Activated T-cell treated with anti-CD3 and anti-CD28 coated beads, Interleukin-2, amount 50 U/mL, for 1 hour (primary cell): ENCODE measurements around the gene SLC20A1.

Source experiments
- DNase-seq: peaks from one replicate; pipeline ENCODE4 v3.0.0-alpha.2; 2020

SLC20A1 gene

DNA sequence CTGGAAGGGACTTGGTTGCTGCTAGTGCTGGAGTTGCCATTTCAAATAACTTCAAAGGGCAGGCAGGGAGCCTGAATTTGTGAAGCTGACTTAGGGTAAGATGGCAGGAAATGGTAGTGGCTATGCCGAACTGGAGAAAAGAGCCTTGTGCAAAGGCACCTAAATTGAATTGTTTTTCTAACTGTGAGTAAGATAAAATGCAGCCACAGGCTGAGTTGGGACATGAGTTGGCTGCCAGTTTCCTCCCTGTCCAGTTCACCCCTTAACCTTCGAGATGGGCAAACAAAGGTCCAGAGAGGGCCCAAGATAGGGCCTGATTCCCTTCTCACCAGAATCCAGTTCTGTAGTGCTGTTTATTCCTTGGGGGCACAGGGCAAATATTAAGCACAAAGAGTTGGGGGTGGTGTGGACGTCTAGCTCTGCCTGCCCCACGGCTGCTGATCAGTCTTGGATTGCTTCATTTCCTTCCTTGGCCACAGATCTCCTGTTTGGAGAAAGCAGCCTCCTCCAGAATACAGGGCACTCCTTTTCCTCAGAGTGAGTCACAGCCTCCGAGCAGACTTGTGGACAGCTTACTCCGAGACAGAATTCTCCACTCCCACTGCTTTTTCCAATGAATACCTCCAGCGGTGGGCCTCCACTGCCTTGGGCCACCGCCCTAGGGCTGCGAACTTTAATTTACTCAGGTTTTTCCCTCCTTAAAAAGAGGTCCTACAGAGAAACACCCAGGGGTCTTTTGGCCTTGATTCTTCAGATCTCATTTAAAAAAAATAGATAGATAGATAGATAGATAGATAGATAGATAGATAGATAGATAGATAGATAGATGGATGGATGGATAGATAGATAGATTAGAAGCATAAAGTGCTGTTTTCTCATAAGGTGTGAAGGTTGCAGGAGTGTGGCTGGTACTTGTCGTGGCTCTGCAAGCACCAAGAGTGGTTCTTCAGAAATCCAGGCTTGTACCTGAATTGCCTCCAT, 18.4 kb upstream of the SLC20A1 start:
- no peak for DNase-seq

DNA sequence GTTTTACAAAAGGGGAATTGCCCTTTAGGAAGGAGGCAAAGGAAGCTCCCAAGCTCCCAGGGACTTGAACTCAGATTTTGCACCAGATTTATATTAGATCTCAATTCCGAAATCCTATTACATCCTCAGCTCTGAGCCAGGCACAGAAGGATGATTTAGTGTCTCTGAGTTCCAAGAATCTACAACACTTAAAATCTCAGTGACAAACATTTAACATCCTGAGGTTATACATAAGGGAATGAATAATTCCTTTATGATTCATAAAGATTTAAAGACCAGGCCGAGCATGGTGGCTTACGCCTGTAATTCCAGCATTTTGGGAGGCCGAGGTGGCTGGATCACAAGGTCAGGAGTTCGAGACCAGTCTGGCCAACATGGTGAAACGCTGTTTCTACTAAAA, 16.5 kb upstream of the SLC20A1 start:
- DNase-seq: no peak

DNA sequence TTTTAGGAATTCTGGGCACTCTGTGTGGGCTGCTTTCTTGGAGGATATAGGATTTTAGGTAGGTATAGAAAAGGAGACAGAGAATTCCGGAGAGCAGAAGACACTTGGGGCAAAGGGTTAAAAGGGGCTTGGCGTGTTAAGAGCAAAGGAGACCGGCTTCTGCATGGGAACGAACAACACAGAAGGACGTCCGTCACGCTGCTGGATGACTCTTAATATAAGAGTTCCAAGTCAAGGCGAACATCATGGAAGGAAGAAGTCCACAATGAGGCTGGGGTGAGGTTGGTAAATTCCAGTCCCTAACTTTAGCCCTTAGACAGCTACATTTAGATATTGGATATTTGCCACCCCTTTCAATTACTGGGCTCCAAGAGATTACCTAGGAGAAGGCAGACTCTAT, 15.9 kb upstream of the SLC20A1 start:
- no peak for DNase-seq

DNA sequence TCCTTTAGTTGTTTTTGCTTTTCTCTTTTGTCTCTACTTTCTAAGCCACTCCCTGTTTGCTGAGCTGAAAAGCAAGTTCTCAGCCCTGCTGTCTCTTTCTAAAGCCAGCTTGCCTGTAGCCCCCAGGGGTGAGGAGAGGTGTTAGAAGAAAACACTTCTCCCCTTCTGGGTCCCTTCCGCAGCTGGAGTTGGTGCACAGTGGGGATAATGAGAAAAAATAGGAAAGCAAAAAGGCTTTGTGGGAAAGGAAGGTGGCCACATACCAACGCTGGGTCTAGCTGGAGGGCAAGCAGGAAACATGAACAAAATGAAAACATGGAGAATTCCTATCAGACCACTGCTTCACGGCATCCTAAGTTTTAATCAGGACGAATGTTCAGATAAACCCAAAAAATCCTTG, 15.5 kb upstream of the SLC20A1 start:
- no peak for DNase-seq

DNA sequence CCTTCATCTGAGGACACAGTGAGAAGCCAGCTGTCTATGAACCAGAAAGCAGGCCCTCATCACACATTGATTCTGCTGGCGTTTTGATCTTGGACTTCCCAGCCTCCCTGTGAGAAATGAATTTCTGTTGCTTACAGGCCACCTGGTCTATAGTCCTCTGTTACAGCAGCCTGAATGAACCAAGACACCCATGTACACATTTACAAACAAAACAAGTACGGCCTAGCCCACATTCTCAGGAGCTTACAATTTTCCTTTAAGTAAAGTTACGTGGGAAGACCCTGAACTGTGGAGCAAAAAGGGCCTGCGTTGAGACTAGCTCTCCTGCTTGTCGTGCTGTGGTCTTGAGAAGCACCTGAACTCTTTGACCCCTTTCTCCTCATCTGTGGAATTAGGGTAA, 12.0 kb upstream of the SLC20A1 start:
- no peak for DNase-seq

DNA sequence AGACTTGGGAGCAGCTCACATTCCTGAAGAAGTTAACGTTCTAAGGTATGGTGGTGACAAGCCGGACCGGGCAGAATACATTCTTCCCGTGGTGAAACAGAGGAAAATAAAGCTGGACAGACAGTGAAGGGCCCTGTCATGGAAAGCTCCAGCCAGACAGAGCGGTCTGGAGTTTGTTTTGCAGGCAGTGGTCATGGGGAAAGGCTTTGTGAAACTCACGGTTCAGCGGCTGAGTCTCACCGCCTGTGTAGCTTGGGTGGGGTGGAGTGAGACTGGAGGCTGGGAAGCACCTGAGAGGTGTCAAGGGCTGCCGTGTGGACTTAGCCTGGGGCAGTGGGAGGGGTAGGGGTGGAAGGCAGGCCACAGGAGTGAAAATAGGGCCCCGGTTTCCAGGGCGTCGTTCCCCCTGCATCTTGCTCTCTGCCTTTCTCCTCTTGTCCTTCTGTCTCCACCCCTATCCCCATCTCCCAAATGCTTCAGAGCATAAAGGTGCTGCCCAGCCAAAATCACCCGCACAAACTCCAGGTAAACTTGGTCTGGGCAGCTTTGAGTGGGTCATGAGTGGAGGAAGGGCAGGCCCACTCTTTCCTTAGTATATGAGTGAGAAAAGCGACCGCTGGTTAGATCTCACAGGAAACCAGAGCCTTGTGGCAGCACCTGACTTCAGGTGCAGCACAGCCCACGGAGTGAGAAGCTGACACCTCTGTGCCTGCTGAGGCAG, 11.4 kb upstream of the SLC20A1 start:
- DNase-seq: no peak

DNA sequence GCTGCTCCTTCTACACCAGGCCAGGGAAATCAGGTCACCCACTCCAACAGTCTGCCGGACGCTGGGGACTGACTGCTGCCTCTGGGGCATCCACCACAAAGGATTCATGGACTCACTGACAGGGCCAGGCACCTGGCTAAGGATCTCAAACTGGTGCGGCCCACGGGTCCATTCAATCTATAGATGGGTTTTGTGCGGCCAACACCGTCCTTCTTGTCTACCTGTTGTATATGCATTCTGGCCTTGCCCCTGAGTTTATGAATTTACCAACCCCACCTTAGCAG, 10.9 kb upstream of the SLC20A1 start:
- peak; percentile 38 for DNase-seq

DNA sequence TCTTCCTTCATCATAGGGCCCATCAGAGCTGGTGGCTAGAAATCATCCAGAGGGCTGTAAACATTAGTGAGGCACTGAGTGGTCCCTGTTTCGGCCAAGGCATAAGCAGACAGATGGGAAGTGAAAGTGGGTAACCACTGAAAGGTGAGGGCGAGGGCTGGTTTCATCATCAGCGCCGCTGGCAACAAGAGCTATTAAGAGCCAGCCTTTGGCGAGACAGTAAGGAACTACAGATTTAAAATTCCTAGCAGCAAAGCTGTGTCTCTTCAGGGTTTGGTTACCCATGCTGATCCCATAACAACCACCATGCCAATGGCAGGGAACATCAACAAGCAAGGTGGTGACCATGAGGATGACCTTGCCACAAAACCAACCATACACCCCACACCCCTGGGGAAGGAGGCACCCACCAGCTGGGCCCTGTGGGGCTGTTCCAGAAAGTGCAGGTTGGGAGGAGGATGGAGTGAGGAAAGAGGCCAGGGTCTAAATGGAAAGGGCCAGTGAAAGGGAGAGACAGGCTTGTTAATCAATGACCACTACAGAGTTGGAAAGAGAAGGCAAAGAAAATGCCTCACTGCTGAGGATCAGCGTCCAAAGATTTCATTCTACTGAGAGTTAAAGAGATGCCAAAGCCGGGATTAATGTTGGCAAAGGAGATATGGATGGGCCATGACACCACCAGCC, 9.0 kb upstream of the SLC20A1 start:
- no peak for DNase-seq

DNA sequence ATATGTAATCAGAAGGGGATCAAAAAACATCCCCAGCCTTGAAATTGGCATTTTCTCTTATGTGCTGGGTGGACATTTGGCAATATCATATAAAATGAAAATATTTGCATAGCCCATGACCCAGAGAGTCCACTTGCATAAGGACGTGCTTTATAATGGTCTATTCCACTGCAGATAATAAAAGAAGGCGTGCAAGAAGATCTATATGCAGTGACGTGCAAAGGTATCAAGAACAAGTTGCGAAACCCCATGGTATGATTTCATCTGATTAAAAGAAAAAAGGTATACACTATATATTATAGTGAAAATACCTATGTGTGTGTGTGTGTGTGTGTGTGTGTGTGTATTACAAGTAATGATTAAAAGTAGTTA, 8.5 kb upstream of the SLC20A1 start:
- no peak for DNase-seq

DNA sequence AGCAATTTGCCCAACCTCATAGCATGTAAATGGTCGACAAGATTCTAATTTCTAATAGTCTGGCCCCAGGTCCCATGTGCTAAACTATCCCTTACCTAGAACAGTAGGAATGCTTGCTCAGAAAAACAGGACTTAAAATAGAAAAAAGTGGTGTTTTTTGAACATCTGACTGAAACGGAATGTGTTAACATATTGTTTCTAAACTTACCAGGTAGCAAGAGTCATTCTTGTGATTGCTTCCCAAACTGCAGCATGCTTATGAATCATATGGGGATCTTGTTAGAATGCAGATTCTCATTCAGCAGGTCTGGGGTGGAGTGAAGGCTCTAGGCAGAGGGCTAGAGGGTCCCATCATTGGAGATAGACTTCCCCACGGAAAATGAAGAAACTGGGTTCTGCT, 5.8 kb upstream of the SLC20A1 start:
- no peak for DNase-seq

DNA sequence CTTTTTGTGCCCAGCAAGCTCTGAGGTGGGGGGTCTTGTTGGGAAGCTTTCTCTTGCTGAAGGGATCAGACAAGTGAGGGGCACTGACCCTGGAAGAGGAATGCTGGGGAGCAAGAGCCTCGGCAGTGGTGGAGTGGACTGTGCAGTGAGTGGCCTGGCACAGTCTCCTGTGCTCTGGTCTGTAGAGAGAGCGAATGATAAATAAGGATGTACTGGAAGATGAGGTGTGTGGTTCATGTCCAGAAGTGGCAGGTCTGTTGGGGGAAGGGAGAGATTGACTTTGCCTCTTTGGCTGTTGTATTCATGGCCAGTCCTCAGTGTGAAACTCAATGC, 5.3 kb upstream of the SLC20A1 start:
- no peak for DNase-seq

DNA sequence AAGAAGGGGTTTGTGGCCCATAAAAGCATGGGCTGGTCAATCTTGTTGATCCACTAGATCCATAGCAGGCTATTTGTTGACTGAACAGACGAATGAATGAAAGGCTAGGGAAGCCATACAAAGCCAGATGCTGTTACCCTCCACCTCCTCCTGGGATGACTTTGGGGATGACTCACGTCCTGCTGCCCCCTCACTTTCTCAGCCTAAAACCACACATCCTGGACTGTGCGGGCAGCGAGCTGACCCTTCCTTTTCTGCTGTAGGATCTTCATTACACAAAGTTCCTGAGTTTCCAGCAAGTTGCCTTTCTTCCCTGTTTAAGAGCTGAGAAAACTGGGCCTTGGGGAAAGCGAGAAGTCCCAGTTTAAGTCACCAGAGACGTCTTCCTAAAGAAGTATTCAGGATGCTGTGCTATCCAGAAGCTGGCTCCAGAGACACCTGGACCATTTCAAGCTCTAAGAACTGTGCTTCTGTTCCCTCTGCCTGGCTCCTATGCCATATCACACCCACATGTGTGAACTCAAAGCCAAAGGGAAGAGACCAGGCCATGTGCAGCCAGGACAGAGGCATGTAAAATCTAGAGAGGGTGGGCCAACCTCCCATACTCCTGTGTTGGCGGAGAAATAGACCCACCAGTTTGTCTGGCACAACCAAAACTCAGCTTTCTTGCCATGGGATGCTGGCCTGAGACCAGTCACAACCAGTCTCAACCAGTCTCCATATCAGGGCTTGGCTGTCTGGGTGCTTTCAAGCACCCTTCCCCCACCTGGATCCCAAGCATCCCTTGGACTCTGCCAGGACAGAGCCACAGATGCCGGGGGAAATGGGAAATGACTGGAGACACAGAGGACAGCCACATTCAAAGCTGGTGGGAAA, 4.7 kb upstream of the SLC20A1 start:
- no peak for DNase-seq

DNA sequence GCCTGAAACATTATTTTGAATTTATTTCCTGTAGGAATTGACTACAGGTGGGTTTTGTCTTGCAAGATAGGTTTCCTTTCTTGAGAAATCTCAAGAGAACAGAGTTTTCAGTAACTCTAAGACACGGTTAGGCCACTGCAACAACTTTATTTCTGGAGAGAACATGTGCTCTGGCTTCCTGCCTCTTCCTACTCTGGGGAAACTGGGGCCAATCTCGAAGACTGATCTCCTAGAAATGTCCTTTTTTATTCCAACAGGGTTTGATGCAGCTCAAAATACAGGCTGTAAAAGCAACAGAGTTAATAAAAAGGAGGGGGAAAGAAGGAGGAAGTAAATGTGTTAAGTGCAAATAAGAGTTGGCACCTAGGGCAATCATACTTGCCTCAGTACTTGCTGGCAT, 4.0 kb upstream of the SLC20A1 start:
- no peak for DNase-seq

DNA sequence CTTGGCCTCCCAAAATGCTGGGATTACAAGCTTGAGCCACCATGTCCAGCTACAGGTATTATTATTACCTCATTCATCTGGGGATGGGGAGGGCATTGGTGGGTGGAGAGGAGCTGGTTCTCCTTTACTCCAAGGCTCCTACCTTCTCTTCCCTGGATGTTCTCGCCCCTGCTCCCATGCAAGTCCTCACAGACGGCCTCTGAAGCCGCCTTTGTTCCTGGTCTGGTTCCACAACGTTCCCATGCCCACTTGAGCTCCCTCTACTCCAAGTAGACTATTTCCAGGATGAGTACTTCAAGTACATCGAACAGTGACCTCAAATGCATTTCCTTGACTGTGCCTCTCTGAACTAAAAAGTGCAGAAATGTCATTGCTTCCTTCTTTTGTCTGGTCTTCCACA, 3.2 kb upstream of the SLC20A1 start:
- no peak for DNase-seq

DNA sequence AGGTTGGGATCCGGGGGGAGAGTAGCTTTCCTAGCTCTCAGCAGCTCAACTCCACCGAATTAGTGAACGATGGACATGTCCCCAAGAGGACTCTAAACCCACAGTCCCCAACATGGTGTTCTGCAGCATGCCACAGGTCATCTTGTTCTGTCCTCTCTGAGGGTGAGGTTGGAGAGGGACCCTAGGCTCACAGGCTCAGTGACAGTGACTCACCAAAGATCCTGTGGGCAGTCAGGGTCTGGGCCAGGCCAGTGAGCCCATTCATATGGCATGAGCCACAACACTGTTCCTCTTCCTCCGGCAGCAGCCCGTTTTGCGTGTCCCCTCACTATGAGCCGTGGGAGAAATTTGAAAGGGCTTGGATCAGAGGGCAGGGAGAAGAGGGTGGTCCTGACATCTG, 2.8 kb upstream of the SLC20A1 start:
- DNase-seq: no peak

DNA sequence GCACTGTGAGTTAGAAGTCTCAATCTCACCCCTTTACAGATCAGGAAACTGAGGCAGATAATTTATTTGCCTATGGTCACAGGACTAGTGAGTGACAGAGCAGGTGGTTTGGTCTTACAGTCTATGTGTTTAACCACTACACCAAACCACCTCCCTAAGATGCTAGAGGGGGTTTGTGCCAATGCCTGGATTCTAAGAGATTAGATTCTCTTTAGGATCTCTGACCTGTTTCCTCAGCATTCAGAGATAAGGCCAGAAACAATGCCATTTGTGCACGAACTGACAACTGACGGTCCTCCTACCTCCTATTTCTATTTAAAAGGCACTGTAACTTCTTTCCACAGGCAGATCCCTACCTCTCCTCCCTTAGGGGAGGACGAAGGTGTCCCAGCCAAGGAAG, 2.3 kb upstream of the SLC20A1 start:
- no peak for DNase-seq

DNA sequence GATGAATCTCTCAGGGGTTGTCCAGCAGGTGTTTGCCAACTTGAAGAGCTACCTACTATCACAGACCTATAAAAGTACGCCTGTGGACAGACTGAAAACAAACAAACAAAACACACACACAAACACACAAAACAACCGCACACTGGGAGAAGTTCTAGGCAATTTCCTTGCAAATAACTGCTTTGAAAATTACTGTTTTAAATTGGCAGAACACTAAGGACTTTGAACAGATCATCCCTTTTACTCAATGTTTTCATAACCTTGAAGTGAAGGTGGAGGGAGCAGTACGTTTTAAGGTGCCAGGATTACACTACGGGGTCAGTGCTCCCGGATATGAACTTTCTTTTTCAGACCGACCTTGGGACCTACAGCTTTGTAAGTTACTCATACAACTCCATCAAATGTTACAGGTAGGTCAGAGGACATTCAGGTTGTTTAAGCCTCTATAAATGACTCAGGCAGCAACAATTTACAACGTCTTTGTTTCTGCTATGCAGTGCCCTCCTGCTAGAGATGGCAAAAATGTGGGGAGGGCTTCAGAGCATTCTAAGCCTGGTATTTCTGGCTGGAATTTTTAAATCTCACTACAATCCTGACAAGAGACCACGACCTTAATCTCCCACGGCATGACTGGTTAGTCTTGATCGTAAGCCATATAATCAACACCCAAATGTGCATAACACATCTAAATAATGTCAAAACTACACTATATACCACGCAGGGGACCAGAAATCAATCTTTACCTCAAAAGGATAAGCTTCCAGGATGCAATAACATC, 1.4 kb upstream of the SLC20A1 start:
- no peak for DNase-seq

DNA sequence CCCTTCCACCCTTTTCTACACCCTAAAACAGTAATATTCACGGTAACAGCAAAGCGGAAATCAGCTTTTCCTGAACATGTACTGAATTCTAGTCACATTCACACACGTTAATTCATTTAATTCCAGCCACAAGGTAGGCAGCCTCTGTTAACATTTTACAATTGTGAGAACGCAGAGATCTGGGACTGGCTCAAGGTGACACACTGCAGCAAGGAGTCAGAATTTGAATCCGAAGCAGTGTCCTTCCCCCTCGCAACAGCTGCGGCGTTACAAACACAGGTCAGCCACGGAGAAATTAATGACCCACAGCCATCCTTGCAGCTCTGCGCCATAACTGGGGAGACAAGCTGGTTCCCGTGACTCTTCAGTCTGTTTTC, 818 bp upstream of the SLC20A1 start:
- DNase-seq: no peak

DNA sequence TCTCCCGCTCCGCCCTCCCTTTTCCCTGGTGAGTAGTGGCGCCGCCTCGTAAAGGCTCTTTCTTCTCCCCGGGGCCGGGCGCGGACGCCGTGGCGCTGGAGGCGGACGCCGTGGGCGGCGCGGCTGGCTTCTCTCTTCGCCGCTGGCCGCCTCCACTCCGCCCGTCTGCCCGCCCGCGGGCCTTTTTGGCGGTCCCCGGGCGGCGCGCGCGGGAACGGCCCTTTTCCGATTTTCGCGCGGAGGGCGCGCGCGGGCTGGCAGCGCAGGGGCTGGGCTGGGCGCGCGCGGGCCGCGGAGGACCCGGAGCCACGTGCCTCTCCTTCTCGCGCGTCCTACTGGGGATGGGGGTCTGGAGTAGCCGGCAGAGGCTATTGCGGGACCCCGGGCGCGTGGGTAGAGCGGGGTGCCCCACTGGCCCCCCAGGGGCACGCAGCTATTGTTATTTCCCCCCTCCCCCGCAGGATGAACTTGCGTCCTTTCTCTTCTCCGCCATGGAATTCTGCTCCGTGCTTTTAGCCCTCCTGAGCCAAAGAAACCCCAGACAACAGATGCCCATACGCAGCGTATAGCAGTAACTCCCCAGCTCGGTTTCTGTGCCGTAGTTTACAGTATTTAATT, 472 bp downstream of the SLC20A1 start:
- no peak for DNase-seq

DNA sequence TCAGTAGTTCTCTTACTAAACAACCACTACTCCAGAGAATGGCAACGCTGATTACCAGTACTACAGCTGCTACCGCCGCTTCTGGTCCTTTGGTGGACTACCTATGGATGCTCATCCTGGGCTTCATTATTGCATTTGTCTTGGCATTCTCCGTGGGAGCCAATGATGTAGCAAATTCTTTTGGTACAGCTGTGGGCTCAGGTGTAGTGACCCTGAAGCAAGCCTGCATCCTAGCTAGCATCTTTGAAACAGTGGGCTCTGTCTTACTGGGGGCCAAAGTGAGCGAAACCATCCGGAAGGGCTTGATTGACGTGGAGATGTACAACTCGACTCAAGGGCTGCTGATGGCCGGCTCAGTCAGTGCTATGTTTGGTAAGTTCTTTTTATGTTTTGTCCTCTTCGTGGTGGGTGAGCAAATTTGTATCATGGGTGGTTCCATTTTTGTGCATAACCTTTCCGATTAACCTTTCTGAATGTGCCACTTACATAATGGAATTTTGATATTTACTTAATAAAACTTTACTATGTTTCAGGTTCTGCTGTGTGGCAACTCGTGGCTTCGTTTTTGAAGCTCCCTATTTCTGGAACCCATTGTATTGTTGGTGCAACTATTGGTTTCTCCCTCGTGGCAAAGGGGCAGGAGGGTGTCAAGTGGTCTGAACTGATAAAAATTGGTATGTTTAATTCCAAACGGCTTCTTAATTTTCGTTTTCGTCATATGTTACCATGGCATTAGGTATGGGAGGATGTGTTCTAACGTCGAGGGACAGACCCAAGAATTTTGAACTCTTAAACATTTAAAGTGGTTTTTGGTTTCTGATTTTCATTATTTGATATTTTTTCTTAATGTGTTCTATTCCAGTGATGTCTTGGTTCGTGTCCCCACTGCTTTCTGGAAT, 1.3 kb downstream of the SLC20A1 start:
- no peak for DNase-seq

DNA sequence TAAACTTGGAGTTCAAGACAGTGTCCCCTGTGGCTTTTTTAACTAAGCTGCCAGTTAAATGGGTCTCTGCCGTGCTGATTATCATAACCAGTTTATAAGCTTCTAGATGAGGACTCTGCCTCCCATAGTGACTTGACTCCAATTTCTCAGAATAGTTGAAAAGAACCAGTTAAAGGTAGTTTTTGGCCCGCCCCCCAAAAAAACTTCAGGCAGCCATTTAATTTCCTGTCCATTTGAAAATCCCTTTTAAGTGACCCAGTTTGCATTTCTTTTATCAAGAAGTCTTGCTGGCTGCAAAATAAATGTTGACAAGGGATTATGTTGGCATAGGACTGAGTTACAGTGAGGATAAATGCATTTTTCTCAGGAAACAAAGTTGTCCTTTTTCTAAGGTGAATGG, 2.3 kb downstream of the SLC20A1 start:
- no peak for DNase-seq
